Suprapubic skin (tissue), 4 donors: ENCODE data around the gene GABRB3.

Experiments used
- POLR2A ChIP-seq, 2 donors: fragments of 450-650 bp; IDR thresholded peaks; one replicate each; pipeline ENCODE4 v1.6.1; 2017; ENCODE audit warnings: antibody characterized with exemption in 2 of 2, mild to moderate bottlenecking in 2 of 2, moderate library complexity in 2 of 2
- POLR2AphosphoS5 ChIP-seq, 3 donors: sonication (generic); formaldehyde crosslinking; IDR thresholded peaks; one replicate each; pipeline ENCODE4 v1.6.1; 2017; ENCODE audit warnings: antibody characterized with exemption in 3 of 3
- TF ChIP-seq, protein P1 (sequence below), 2 donors: fragments of 200-600 bp in 1 of 2; fragments of 450-650 bp in 1 of 2; sonication (generic) in 1 of 2; IDR thresholded peaks; one replicate each; pipeline ENCODE4 v1.5.1; 2016 to 2019; ENCODE audit warnings: antibody characterized with exemption in 2 of 2, mild to moderate bottlenecking in 1 of 2, moderate library complexity in 1 of 2

DNA sequence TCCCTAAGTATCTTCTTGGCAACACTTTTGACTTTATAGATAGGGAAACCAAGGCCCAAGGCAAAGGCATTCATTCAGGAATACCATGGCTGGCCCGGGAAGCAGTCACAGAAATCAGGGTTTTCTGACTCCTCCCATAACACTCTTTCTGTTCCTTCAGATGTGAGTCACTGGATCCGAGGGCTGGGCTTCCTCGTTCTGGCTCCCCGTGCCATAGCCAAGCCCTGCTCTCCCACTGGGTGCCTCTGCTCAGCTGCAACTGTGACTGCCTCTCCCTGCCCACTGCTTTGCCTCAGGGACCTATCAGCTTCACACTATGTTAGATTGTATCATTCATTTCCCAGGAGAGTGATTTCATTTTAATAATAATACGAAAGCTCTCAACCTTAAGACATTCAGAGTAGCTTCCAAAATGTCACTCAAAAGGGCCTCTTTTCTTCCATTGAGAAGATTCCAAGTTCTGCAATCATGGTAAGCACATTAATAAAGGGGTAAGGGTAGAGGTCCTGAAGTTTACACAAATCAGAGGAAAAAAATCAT, 50.2 kb downstream of the GABRB3 start:
- TF ChIP-seq POLR2A (IDR thresholded peaks at IDR 0.05) (no peak), POLR2AphosphoS5 (IDR thresholded peaks at IDR 0.05) (no peak)
- TF ChIP-seq, protein P1, sequence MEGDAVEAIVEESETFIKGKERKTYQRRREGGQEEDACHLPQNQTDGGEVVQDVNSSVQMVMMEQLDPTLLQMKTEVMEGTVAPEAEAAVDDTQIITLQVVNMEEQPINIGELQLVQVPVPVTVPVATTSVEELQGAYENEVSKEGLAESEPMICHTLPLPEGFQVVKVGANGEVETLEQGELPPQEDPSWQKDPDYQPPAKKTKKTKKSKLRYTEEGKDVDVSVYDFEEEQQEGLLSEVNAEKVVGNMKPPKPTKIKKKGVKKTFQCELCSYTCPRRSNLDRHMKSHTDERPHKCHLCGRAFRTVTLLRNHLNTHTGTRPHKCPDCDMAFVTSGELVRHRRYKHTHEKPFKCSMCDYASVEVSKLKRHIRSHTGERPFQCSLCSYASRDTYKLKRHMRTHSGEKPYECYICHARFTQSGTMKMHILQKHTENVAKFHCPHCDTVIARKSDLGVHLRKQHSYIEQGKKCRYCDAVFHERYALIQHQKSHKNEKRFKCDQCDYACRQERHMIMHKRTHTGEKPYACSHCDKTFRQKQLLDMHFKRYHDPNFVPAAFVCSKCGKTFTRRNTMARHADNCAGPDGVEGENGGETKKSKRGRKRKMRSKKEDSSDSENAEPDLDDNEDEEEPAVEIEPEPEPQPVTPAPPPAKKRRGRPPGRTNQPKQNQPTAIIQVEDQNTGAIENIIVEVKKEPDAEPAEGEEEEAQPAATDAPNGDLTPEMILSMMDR (IDR thresholded peaks at IDR 0.05), result no peak
